Colonic mucosa (tissue), 4 donors: ENCODE measurements around the gene GULP1. TPM values are rescaled to one million over a fixed set of nuclear protein-coding genes. Genes with fewer than 3 reads are reported as not detected.

Experiments
- DNase-seq: peaks from one replicate; pipeline ENCODE4 v3.0.0-alpha.2; 2020
- H3K27ac ChIP-seq: fragments of 200-600 bp; one replicate; pipeline ENCODE4 v1.8.0; 2021
- H3K27me3 ChIP-seq: fragments of 200-600 bp; one replicate; pipeline ENCODE4 v1.8.0; 2021
- H3K36me3 ChIP-seq: fragments of 200-600 bp; one replicate; pipeline ENCODE4 v1.8.0; 2021
- H3K4me1 ChIP-seq: fragments of 200-600 bp; one replicate; pipeline ENCODE4 v1.8.0; 2021; ENCODE audit warnings: mild to moderate bottlenecking
- H3K4me3 ChIP-seq: fragments of 200-600 bp; one replicate; pipeline ENCODE4 v1.8.0; 2021
- H3K9ac ChIP-seq, 2 donors: one replicate each; pipeline ENCODE4 v1.7.0; 2013; ENCODE audit warnings: control low read depth in 2 of 2, low read depth in 2 of 2, low read length in 2 of 2
- H3K9me3 ChIP-seq: fragments of 200-600 bp; one replicate; pipeline ENCODE4 v1.8.0; 2021
- intact Hi-C: fragments of 100-400 bp; cut with DNase I; formaldehyde crosslinking; loops from one replicate; pipeline ENCODE4 v1.14.1; 2022
- total RNA-seq, 2 donors: library from RNA; stranded (reverse); fragmentation: NEBNext Ultra II Directional in 1 of 2; extraction: Animal tissue kit (Norgen Biotek cat#: 25700) in 1 of 2; gene quantifications; one replicate each; pipeline ENCODE4 v1.2.1, GENCODE V29; 2021
- TF ChIP-seq, protein P1 (sequence below): fragments of 200-600 bp; IDR thresholded peaks from one replicate; pipeline ENCODE4 v1.8.0; 2022; ENCODE audit warnings: antibody characterized with exemption, mild to moderate bottlenecking
- donor health status: healthy.
- donor health status: DM: no; HTN: no; CAD: no.
- donor health status: DM: no; HTN: no; CAD: no.

The GULP1 gene
- total RNA-seq, 2 donors from 2014 or later = 10.4 to 11.8 TPM

DNA sequence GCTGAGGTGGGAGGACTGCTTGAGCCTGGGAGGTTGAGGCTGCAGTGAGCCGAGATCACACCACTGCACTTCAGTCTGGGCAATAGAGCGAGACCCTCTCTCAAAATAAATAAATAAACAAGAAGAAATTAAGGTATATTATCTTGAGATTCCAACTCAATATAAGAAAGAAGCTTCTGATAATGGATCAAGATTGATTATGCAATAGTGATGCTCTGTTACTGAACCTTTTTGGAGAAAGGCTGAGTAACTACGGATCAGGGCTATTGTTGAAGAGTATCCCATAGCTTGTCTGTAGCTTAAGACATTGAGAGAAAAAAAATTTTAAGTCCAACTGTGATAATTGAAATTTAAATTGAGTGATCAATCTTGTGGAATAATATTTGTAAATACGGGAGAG lies 17.7 kb downstream of the GULP1 start:
- TF ChIP-seq, protein P1, sequence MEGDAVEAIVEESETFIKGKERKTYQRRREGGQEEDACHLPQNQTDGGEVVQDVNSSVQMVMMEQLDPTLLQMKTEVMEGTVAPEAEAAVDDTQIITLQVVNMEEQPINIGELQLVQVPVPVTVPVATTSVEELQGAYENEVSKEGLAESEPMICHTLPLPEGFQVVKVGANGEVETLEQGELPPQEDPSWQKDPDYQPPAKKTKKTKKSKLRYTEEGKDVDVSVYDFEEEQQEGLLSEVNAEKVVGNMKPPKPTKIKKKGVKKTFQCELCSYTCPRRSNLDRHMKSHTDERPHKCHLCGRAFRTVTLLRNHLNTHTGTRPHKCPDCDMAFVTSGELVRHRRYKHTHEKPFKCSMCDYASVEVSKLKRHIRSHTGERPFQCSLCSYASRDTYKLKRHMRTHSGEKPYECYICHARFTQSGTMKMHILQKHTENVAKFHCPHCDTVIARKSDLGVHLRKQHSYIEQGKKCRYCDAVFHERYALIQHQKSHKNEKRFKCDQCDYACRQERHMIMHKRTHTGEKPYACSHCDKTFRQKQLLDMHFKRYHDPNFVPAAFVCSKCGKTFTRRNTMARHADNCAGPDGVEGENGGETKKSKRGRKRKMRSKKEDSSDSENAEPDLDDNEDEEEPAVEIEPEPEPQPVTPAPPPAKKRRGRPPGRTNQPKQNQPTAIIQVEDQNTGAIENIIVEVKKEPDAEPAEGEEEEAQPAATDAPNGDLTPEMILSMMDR = no peak
- H3K36me3 ChIP-seq = no peaks in the 10 kb centered on the region

DNA sequence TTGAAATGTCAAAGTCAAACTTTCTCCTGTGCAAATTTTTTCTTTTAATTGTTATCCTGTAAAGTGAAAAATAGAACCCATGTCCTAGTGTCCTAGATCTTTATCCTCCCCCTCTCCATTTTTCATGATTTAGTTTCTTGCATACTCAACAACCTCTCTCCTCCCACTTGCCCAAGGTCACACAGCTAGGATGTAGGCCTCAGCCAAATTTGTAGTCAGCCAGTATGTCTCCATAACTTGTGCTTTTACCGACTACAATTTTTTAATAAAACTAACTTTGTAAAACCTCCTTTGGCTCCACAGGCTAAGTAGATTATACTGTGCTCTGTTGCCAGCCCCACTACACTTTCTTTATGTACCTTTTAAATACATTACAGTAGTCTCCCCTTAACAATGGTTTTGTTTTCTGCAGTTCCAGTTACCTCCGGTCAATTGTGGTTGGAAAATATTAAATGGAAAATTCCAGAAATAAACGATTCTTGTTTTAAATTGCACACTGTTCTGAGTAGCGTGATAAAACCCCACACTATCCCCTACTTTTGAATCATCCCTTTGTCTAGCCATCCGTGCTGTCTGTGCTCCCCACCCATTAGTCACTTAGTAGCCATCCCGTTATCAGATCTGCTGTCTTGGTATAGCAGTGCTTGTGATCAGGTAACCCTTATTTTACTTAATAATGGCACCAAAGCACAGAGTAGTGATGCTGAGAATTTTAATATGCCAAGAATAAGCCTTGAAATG lies 22.8 kb downstream of the GULP1 start:
- DNase-seq = no peak
- Histone ChIP-seq H3K27ac (no peak overlapping the region), H3K4me3 (no peak overlapping the region), H3K27me3 (no peaks in the 10 kb centered on the region), H3K4me1 (no peaks in the 10 kb centered on the region), H3K36me3 (no peaks in the 10 kb centered on the region), H3K9ac (no peak overlapping the region), H3K9me3 (no peaks in the 10 kb centered on the region)
- intact Hi-C loops = no loop called here
- TF ChIP-seq, protein P1 = no peak

More for the DNA sequence above, 17.7 kb downstream of the GULP1 start:
- H3K27me3 ChIP-seq = no peaks in the 10 kb centered on the region
- no peak for DNase-seq
- H3K4me3 ChIP-seq = no peak overlapping the region
- no peak overlapping the region for H3K9ac ChIP-seq
- no peaks in the 10 kb centered on the region for H3K4me1 ChIP-seq
- intact Hi-C loops = no loop called here
- no peak overlapping the region for H3K27ac ChIP-seq
- no peaks in the 10 kb centered on the region for H3K9me3 ChIP-seq

DNA sequence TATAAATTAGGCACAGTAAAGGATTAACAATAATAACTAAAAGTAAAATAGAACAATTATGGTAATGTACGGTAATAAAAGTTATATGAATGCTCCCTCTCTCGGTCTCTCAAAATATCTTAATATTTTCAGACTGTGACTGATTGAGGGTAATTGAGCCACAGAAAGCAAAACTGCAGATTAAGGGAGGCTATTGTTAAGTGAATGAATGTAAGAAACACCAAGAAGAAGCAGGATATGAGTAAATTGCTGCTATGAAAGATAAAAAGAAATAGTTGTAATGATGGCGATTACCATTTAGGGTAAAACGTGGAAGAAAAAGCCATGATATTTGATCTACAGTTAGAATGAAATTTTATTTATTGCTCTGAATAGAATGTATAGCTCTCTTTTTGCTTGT lies 24.1 kb downstream of the GULP1 start:
- no peak for DNase-seq
- Histone ChIP-seq H3K27me3 (no peaks in the 10 kb centered on the region), H3K27ac (no peak overlapping the region), H3K4me1 (no peaks in the 10 kb centered on the region), H3K36me3 (no peaks in the 10 kb centered on the region), H3K9me3 (no peaks in the 10 kb centered on the region), H3K4me3 (no peak overlapping the region), H3K9ac (no peak overlapping the region)
- intact Hi-C loops = no loop called here
- TF ChIP-seq, protein P1 = no peak

DNA sequence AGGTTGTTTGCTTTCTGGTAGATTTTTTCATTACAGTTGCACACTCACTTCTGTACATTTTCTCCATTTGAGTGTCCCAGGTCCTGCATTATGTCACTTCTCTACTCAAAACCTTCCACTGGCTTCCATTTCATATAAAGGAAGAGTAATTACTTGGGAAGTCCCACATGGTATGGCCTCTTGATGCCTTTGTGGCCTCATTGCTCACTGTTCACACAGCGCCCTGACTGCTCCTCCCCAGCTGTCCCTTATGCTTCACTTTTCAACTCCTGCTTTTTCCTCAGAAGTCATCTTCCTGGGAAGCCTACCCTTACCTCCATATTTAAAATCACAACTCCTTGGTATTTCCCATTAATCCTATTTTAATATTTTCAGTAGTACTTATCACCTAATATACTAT lies 24.7 kb downstream of the GULP1 start:
- Histone ChIP-seq H3K27me3 (no peaks in the 10 kb centered on the region), H3K9ac (no peak overlapping the region), H3K9me3 (no peaks in the 10 kb centered on the region), H3K36me3 (no peaks in the 10 kb centered on the region), H3K27ac (no peak overlapping the region), H3K4me3 (no peak overlapping the region), H3K4me1 (no peaks in the 10 kb centered on the region)
- TF ChIP-seq, protein P1 = no peak
- intact Hi-C loops = no loop called here
- DNase-seq = no peak

DNA sequence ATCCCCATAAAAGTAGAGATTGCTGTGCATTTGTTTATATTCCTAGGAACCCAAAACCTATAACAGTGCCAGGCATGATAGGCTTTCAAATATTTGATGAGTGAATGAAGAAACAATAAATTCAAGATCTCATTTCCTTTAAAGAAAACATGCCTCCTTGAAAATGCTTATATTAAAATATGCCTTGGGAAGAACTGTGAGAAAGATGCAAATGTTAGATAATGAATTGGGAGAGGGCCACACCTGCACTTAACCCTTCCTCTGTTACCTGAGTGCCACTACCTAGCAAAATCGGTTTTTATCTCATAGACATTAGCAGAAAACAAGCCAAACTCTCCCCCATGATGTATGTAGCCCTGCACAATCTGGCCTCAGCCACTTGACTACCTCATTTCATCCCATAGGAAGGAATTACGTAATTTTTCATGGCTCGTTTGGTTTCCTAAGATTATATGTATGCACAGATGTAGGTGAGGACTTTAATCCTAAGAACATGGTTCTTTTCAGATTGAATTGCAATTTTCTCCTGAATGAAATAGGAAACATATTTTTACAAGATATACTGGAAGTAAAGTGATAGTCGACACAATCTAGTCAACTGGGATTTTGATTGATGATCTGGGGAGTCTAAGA lies 25.2 kb downstream of the GULP1 start:
- H3K27ac ChIP-seq = no peak overlapping the region
- no peaks in the 10 kb centered on the region for H3K36me3 ChIP-seq
- no peaks in the 10 kb centered on the region for H3K9me3 ChIP-seq
- H3K4me1 ChIP-seq = no peaks in the 10 kb centered on the region
- no peaks in the 10 kb centered on the region for H3K27me3 ChIP-seq
- TF ChIP-seq, protein P1 = no peak
- H3K4me3 ChIP-seq = no peak overlapping the region
- no peak for DNase-seq
- H3K9ac ChIP-seq = no peak overlapping the region
- intact Hi-C loops = no loop called here
